NCI-H1694 treated with DMSO at 0.1 percent for 48 hours (cell line): ENCODE data around the gene CDADC1.

ENCODE experiments used
- DNase-seq: peaks from one replicate; lab custom pipeline; 2025; lab: John Stamatoyannopoulos, UW

The CDADC1 gene

GRCh38 chr13:49295244-49295643 is 47.5 kb downstream of the CDADC1 start:
- no peak for DNase-seq

DNA sequence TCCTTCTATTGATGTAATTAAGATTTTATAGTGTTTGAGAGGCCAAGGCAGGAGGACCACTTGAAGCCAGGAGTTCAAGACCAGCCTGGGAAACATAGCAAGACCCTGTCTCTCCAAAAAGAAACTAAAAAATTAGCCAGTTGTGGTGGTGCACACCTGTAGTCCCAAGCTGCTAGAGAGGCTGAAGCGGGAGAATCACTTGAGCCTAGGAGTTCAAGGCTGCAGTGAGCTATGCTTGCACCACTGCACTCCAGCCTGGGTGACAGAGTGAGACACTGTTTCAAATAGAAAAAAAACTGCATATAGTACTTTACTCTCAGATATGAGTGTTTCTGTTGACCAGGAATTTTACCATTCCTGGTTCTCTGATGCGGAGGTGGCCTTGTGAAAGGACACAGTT is 48.9 kb downstream of the CDADC1 start:
- DNase-seq, result no peak

DNA sequence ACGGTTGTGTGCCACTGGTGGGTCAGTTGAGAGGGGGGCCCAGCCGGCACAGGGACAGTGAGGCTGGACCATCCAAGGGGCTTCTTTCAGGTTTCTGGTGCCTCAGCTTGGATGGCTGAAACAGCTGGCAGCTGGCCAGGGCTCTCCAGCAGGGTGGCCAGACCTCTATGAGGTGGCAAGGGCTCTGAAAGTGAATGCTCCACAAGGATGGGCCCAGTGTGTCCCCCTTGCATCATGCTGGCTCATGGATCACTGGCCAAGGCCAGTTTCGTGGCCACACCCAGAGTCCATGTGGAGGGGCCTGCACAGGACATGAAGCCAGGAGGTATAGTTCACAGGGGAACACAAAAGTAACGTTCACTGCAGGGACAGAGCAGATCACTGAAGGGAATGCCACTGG is 49.6 kb downstream of the CDADC1 start:
- DNase-seq, result no peak

DNA sequence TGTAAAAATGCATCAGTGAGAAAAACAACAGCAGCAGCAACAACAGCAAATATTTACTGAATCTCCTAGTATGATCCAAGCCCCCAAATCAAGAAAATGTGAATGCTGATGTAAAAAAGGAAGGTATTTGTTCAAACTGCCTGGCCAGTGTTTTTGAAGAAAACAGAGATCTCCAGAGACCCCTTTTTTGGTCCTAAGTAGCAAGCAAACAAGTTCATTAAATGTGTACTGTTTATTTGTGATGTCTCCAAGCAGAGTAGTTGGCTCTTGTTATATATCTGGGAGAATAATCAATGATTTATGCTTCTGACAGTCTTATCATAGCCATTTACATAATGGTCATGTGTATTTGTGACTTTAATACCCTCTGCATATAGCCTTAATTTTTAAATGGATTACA is 50.7 kb downstream of the CDADC1 start:
- no peak for DNase-seq

DNA sequence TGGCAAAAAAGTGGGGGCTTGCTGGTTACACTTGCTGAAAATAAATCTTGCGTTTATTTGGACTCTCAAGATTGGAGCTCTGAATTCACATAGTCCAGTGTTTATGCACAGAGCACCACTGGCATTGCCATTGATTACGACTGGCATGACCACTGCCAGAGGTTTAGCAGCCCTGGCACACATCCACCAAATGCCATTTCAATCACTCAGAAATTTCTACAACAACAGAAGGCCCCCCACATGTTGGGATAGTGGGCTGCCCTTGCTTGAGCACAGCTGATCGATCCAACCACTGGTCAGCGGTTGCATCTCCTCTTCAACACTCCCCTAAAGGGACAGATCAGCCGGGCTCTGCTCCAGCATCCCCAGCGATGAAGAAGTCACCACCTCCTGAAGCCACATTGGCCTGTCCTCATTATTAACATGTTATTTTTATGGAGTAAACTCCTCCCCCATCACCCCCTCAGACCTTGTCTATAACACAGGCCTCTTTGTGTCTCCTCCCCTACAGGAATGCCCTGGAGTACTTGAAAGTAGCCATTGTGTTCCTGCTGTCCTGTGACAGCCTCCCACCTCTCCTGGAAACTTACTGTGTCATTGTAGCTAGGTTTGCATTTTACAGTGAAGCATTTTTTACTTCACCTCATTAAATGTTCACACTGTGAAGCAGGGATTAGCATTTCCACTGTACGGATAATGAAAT is 51.3 kb downstream of the CDADC1 start:
- DNase-seq, result no peak

- no peak for DNase-seq
Observed at GRCh38 chr13:49300276-49300675, 52.6 kb downstream of the CDADC1 start.

- DNase-seq, result peak; percentile 59
Observed at GRCh38 chr13:49300739-49301589, 53.2 kb downstream of the CDADC1 start.

DNA sequence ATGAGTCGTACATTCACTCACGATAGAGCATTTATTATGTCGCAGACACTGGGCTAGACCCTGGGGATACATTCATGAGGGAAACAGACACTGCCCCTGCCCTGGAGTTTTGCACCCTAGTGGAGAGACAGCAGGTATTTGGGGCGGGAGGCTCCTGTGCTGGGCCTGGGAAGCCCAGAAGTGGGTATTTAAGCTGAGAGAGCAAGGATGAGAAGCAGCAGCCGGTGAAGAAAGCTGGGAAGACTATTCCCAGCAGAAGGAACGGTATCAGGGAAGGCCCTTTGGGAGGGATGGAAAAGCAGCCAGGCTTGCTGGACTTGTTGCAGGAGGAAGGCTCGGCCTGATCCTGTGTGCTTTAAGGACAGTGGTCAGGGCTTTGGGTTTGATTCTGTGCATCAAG is 54.5 kb downstream of the CDADC1 start:
- no peak for DNase-seq

GRCh38 chr13:49302817-49303216 is 55.1 kb downstream of the CDADC1 start:
- no peak for DNase-seq

- DNase-seq, result no peak
Observed at GRCh38 chr13:49303533-49304252, 56.0 kb downstream of the CDADC1 start.

- DNase-seq, result no peak
Observed at GRCh38 chr13:49304356-49304755, 56.6 kb downstream of the CDADC1 start.

GRCh38 chr13:49304763-49305700 is 57.3 kb downstream of the CDADC1 start:
- no peak for DNase-seq

DNA sequence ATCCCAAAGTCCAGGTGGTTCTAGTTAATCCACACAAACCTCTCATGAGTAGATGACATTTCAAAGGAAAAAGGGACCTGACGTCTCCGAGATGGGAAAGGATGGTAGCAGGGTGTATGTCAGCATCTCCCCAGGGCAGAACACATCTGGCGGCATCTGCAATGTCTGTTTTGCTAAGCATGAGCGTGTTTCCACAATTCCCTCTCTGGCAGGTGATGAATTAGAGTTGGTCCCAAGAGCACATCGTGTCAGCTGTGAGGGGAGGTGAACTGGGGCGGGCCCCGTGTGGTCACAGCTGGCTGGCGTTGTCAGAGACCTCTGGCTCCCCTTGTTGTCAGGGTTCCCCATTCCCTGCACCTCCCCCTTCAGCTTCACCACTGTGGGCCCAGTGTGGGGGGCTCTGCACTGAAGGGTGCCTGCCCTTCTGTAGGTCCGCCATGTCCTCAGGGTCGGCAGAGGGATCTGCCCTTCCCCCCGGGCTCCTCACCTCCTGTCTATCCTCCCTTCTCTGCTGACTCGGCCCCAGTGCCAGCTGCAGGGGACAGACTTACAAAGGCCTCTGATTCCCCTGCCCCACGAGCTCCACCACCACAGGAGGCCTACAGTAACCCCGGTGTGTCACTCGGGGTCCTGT is 58.2 kb downstream of the CDADC1 start:
- DNase-seq, result no peak

GRCh38 chr13:49307365-49307764 is 59.6 kb downstream of the CDADC1 start:
- DNase-seq, result no peak

GRCh38 chr13:49308097-49308875 is 60.6 kb downstream of the CDADC1 start:
- DNase-seq, result no peak

DNA sequence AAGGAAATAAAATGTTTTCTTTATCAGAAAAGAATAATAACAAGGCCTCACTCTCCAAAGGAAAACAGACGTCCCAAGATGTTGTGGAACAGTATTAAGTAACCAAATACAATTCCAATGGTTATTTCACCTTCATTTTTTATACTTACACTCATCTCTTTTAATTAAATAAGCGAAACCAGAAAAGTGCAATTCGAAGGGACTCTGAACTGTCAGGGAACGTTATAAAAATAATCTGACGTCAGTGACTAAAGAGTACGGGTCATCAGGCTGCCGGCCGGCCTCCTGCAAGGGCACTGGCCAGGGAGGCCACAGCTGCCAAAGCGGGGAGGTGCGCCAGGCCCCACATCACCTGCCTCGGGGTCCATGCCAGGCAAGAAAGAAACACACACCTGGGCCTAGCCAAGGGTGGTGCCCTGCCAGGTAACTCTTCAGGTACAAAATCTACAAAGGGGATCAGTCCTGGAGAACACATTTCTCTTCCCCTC is 61.2 kb downstream of the CDADC1 start:
- no peak for DNase-seq

DNA sequence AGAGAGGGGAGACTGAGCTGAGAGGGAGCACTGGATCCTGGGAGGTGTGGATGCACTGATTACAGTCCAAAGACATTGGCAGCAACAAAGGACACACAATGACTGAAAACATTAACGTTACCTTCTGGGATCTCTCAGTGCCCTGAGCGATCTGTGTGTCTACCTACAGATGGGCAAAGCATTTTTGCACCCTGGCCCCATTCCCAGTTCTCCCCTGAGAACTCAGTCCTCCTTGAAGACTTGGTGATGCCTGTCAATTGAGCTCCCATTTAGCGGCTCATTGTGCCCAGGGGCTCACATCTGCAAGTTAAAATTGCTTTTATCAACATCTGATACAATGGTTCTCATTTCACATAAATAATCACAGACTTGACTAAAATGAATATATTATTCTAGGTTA is 62.5 kb downstream of the CDADC1 start:
- no peak for DNase-seq

- no peak for DNase-seq
Observed at GRCh38 chr13:49311816-49312215, 64.1 kb downstream of the CDADC1 start.

DNA sequence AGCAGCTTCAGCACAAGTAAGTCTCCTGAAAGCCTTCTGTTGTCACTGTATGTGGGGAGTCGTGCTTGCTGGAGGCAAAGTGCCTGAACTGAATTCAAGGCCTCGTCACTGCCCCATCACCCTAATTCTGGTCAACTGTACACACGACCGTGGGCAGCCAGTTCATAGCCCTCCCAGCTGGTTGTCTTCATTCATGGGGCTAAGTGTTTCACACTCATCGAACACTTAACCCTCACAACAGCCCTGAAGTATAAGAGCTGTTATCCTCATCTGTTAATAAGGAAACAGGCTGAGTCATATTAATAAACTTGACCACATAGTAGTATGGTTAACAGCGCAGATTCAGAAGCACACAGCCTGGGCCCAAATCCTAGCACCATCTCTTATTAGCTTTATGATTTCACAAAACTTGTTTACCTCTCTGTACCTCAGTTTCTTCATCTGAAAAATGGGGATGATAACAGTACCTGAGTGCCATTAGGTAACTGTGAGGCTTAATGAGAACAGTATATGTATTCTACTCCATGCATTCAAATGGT is 66.7 kb downstream of the CDADC1 start:
- no peak for DNase-seq

GRCh38 chr13:49315036-49315565 is 67.4 kb downstream of the CDADC1 start:
- DNase-seq, result no peak
